GM23338 (cell line): ENCODE data around the gene SERPINB12. TPM values are rescaled to one million over a fixed set of nuclear protein-coding genes. Genes with fewer than 3 reads are reported as not detected.

ENCODE experiments used
- ATAC-seq: fragments of 200-7000 bp; cut with Tn5 transposase; 3 replicates; pipeline ENCODE4 v1.9.1; 2020
- DNase-seq: peaks from one replicate; pipeline ENCODE4 v3.0.0-alpha.2; 2015; ENCODE audit warnings: low spot score
- H2AFZ ChIP-seq: fragments of 200-600 bp; sonication (generic); 2 replicates; pipeline ENCODE4 v1.8.0; 2016; ENCODE audit warnings: antibody characterized with exemption, mild to moderate bottlenecking, moderate library complexity
- H3F3A ChIP-seq: fragments of 200-600 bp; sonication (generic); replicated peaks from 2 replicates; pipeline ENCODE4 v1.8.0; 2017; ENCODE audit warnings: antibody characterized with exemption, mixed run types, low read depth
- H3K27ac ChIP-seq: fragments of 200-600 bp; sonication (generic); 2 replicates; pipeline ENCODE4 v1.6.1; 2016; ENCODE audit warnings: low read depth
- H3K27me3 ChIP-seq: fragments of 200-600 bp; sonication (generic); 2 replicates; pipeline ENCODE4 v1.8.0; 2016; ENCODE audit warnings: mild to moderate bottlenecking, mixed run types, moderate library complexity; ENCODE audit not compliant: insufficient read depth
- H3K36me3 ChIP-seq: fragments of 200-600 bp; sonication (generic); 2 replicates; pipeline ENCODE4 v1.8.0; 2016; ENCODE audit warnings: mild to moderate bottlenecking; ENCODE audit not compliant: insufficient read depth
- H3K4me1 ChIP-seq: fragments of 200-600 bp; sonication (generic); 2 replicates; pipeline ENCODE4 v1.8.0; 2016; ENCODE audit warnings: mild to moderate bottlenecking, moderate library complexity; ENCODE audit not compliant: insufficient read depth
- H3K4me2 ChIP-seq: fragments of 200-600 bp; sonication (generic); 2 replicates; pipeline ENCODE4 v1.7.1; 2017; ENCODE audit warnings: mixed run types
- H3K4me3 ChIP-seq: fragments of 200-600 bp; sonication (generic); 2 replicates; pipeline ENCODE4 v1.6.1; 2016; ENCODE audit warnings: mixed run types
- H3K79me2 ChIP-seq: fragments of 200-600 bp; sonication (generic); replicated peaks from 2 replicates; pipeline ENCODE4 v1.8.0; 2017; ENCODE audit warnings: mild to moderate bottlenecking; ENCODE audit not compliant: insufficient read depth
- H3K9me2 ChIP-seq: fragments of 200-600 bp; sonication (generic); 2 replicates; pipeline ENCODE4 v1.8.0; 2017; ENCODE audit not compliant: insufficient read depth
- H4K20me1 ChIP-seq: fragments of 200-600 bp; sonication (generic); replicated peaks from 2 replicates; pipeline ENCODE4 v1.8.0; 2017; ENCODE audit warnings: mild to moderate bottlenecking; ENCODE audit not compliant: insufficient read depth
- H3K27ac Mint-ChIP-seq: 2 replicates; pipeline ENCODE4 v1.8.0; 2020; ENCODE audit warnings: inconsistent platforms, mild to moderate bottlenecking, moderate library complexity, mixed read lengths
- H3K27me3 Mint-ChIP-seq: 3 replicates; pipeline ENCODE4 v1.8.0; 2022; ENCODE audit warnings: low read depth, mild to moderate bottlenecking, moderate library complexity, mixed read lengths, inconsistent platforms; ENCODE audit not compliant: insufficient read depth, poor library complexity
- H3K36me3 Mint-ChIP-seq: 3 replicates; pipeline ENCODE4 v1.8.0; 2021; ENCODE audit warnings: low read depth, mild to moderate bottlenecking, inconsistent platforms, moderate library complexity, mixed read lengths
- H3K4me1 Mint-ChIP-seq: 3 replicates; pipeline ENCODE4 v1.8.0; 2020; ENCODE audit warnings: mild to moderate bottlenecking, inconsistent platforms, mixed read lengths
- H3K4me3 Mint-ChIP-seq: 3 replicates; pipeline ENCODE4 v1.8.0; 2021; ENCODE audit warnings: moderate library complexity, mild to moderate bottlenecking, inconsistent platforms, mixed read lengths
- H3K9me3 Mint-ChIP-seq: 3 replicates; pipeline ENCODE4 v1.8.0; 2020; ENCODE audit warnings: moderate library complexity, mild to moderate bottlenecking, inconsistent platforms, mixed read lengths
- CREB1 ChIP-seq: fragments of 250-450 bp; sonication (Bioruptor Pico); IDR thresholded peaks from 2 replicates; pipeline ENCODE4 v1.5.0; 2020; ENCODE audit warnings: low read depth, mild to moderate bottlenecking, moderate library complexity
- CTCF ChIP-seq, 2 experiments: fragments of 200-600 bp in 1 of 2; sonication (generic) in 1 of 2; conservative IDR thresholded peaks; 2 replicates each; pipeline versions ENCODE4 v1.5.1 to v1.6.1; 2016 to 2017; ENCODE audit warnings: antibody characterized with exemption in 2 of 2, low read depth in 2 of 2, mild to moderate bottlenecking in 2 of 2, moderate library complexity in 1 of 2
- ETS1 ChIP-seq: IDR thresholded peaks from 2 replicates; pipeline ENCODE4 v1.6.1; 2016; ENCODE audit warnings: antibody characterized with exemption
- EZH2 ChIP-seq: fragments of 200-600 bp; sonication (generic); IDR thresholded peaks from one replicate; pipeline ENCODE4 v1.8.0; 2017; ENCODE audit warnings: antibody characterized with exemption, mild to moderate bottlenecking, low read depth; ENCODE audit not compliant: unreplicated experiment
- EZH2phosphoT487 ChIP-seq: fragments of 200-600 bp; sonication (generic); IDR thresholded peaks from one replicate; pipeline ENCODE4 v1.8.1; 2018; ENCODE audit warnings: antibody characterized with exemption; ENCODE audit not compliant: unreplicated experiment
- JUNB ChIP-seq: IDR thresholded peaks from one replicate; pipeline ENCODE4 v1.6.1; 2016; ENCODE audit warnings: antibody characterized with exemption; ENCODE audit not compliant: unreplicated experiment
- NANOG ChIP-seq: IDR thresholded peaks from 2 replicates; pipeline ENCODE4 v1.6.1; 2016; ENCODE audit warnings: antibody characterized with exemption, borderline replicate concordance
- REST ChIP-seq: IDR thresholded peaks from one replicate; pipeline ENCODE4 v1.6.1; 2018; ENCODE audit warnings: antibody characterized with exemption; ENCODE audit not compliant: unreplicated experiment
- STAT1 ChIP-seq: IDR thresholded peaks from one replicate; pipeline ENCODE4 v1.6.1; 2016; ENCODE audit warnings: antibody characterized with exemption; ENCODE audit not compliant: unreplicated experiment
- ZNF114 ChIP-seq: fragments of 250-450 bp; sonication (Bioruptor Pico); IDR thresholded peaks from 2 replicates; pipeline ENCODE4 v1.5.0; 2020; ENCODE audit warnings: mild to moderate bottlenecking, moderate library complexity
- ZNF331 ChIP-seq: fragments of 250-450 bp; sonication (Bioruptor Pico); IDR thresholded peaks from 2 replicates; pipeline ENCODE4 v1.5.0; 2020; ENCODE audit warnings: low read depth, mild to moderate bottlenecking, moderate library complexity
- polyA plus RNA-seq: library from polyadenylated mRNA; unstranded; fragments of >200 nt; fragmentation: Nextera tagmentation; extraction: Ambion mirVana; gene quantifications from 2 replicates; pipeline ENCODE4 v1.2.1, GENCODE V29; 2016
- total RNA-seq: library from RNA; depleted of rRNA; stranded (reverse); fragments of >200 nt; shearing (Covaris generic); gene quantifications from 2 replicates; pipeline ENCODE4 v1.2.3, GENCODE V29; 2014

The SERPINB12 gene
- total and polyA plus RNA-seq, 2 experiments from 2014 or later: not detected

GRCh38 chr18:63551769-63552168 lies 9.6 kb downstream of the SERPINB12 start (continued):
- TF ChIP-seq REST: no peak
- no peak for TF ChIP-seq CREB1 (CRISPR knock-in tag)

- no peak overlapping the region for H2AFZ ChIP-seq
Observed at GRCh38 chr18:63552581-63552980, 10.4 kb downstream of the SERPINB12 start.

GRCh38 chr18:63553081-63553480 lies 10.9 kb downstream of the SERPINB12 start:
- H3K36me3 ChIP-seq: no peaks in the 10 kb centered on the region
- Mint-ChIP-seq H3K9me3 (no peaks in the 10 kb centered on the region), H3K4me3 (no peak overlapping the region), H3K27me3 (no peaks in the 10 kb centered on the region), H3K36me3 (no peaks in the 10 kb centered on the region), H3K4me1 (no peaks in the 10 kb centered on the region), H3K27ac (no peak overlapping the region)
- H4K20me1 ChIP-seq: no peaks in the 10 kb centered on the region
- H3K27ac ChIP-seq: no peak overlapping the region
- no peak overlapping the region for H3K4me3 ChIP-seq
- H3K9me2 ChIP-seq: peaks cover 7% of the 10 kb centered on the region; the same call in 1 of the 2 replicates
- H3K4me2 ChIP-seq: no peak overlapping the region
- ATAC-seq: no peak
- DNase-seq: no peak
- H2AFZ ChIP-seq: no peak overlapping the region
- H3K27me3 ChIP-seq: no peaks in the 10 kb centered on the region
- H3K4me1 ChIP-seq: no peaks in the 10 kb centered on the region
- no peaks in the 10 kb centered on the region for H3K79me2 ChIP-seq
- H3F3A ChIP-seq: no peaks in the 10 kb centered on the region
- TF ChIP-seq CREB1 (CRISPR knock-in tag) (no peak), STAT1 (no peak), EZH2 (no peak), NANOG (no peak), EZH2phosphoT487 (no peak), ETS1 (no peak), JUNB (no peak), ZNF331 (no peak)

More at GRCh38 chr18:63552581-63552980, 10.4 kb downstream of the SERPINB12 start:
- Mint-ChIP-seq H3K9me3 (no peaks in the 10 kb centered on the region), H3K4me1 (no peaks in the 10 kb centered on the region), H3K27me3 (no peaks in the 10 kb centered on the region), H3K27ac (no peak overlapping the region), H3K4me3 (no peak overlapping the region), H3K36me3 (no peaks in the 10 kb centered on the region)
- ATAC-seq: no peak
- no peak overlapping the region for H3K4me2 ChIP-seq
- H3K9me2 ChIP-seq: peaks cover 7% of the 10 kb centered on the region; the same call in 1 of the 2 replicates
- no peaks in the 10 kb centered on the region for H3K27me3 ChIP-seq
- no peaks in the 10 kb centered on the region for H3K4me1 ChIP-seq
- DNase-seq: no peak
- TF ChIP-seq NANOG (no peak), CREB1 (CRISPR knock-in tag) (no peak), CTCF (conservative IDR thresholded peaks at IDR 0.05; ENCODE audit: low read depth in 2 of 2) (no peak), ZNF114 (no peak), ZNF331 (no peak)
- no peak overlapping the region for H3K4me3 ChIP-seq
- no peak overlapping the region for H3K27ac ChIP-seq
- no peaks in the 10 kb centered on the region for H3K36me3 ChIP-seq
- no peaks in the 10 kb centered on the region for H3F3A ChIP-seq
- H4K20me1 ChIP-seq: no peaks in the 10 kb centered on the region
- no peaks in the 10 kb centered on the region for H3K79me2 ChIP-seq
